ENCODE data around the gene LDB2.
"Not testable (repeated sequence)": the region's sequence is repeated elsewhere in the genome, so short reads cannot be mapped to it uniquely, and the experiment has no call there.

LDB2 gene

DNA sequence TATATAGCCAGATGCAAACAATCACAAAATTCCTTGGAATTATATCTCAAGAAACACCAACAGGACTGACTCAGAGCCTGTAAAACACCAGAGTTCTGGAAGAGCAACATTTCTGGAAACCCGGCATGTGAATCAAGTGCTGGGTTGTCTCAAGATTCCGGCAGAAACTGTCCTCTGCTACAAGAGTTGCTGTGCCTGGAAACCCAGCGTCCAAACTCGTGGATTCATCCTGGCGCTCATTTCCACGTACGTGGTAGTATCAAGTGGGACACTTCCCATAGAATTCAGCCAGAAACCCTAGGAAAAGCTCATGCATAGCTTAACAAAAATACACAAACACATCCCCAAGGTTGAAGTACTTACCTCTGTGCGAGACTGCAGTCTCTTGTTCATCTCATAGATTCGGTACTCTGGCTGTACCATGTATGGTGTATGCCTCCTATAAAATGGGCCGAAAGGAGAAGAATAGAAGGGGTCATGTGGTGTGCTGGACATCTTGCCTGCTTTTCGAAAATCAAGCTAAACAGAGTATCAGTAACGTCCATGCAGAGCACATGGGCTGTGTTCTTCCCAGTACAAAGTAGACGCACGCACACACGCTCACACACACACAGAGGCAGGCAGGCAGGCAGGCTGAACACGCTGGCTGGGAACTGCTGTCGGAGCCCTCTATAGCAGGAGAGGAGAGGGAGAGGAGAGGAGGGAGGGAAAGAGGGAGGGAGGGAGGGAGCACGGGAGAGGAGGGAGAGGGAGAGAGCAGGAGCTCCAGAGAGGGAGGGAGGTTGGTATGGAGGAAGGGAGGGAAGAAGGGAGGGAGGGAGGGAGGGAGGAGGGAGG is at the start of gene LDB2:
TSS of gene LDB2 (minus strand) at position 655 of the 837 bp plus-strand sequence.
- H3K4me3 ChIP-seq (ENCODE audit: low read length) = peak within 1 kb of the TSS; percentile 87
- peaks cover 52% of the 10 kb centered on the region for H3K4me1 ChIP-seq (ENCODE audit: insufficient read depth, low read length)
- no peaks in the 10 kb centered on the region for H3K36me3 ChIP-seq (ENCODE audit: insufficient read depth, low read depth, low read length)
- peak within 1 kb of the TSS; percentile 72 for H3K9ac ChIP-seq (ENCODE audit: low read depth, low read length)
- no peaks in the 10 kb centered on the region for H3K27me3 ChIP-seq (ENCODE audit: insufficient read depth, low read length)
- no peak within 1 kb of the TSS for H3K27ac ChIP-seq (ENCODE audit: low read length)
- no peaks in the 10 kb centered on the region for H3K9me3 ChIP-seq (ENCODE audit: insufficient read depth, low read depth, low read length)

GRCh38 chr4:16942491-16942890 is 44.0 kb upstream of the LDB2 start:
- H3K4me3 ChIP-seq (ENCODE audit: low read length) = peak overlapping the region; percentile 1; the same call in 1 of the 2 replicates
- 0 out of 2 replicates have a peak, but pooled peaks cover 5% of the 10 kb centered on the region for H3K4me1 ChIP-seq (ENCODE audit: insufficient read depth, low read length)
- H3K27me3 ChIP-seq (ENCODE audit: insufficient read depth, low read length) = no peaks in the 10 kb centered on the region
- H3K9ac ChIP-seq (ENCODE audit: low read depth, low read length) = no peak overlapping the region
- no peak overlapping the region for H3K27ac ChIP-seq (ENCODE audit: low read length)
- no peaks in the 10 kb centered on the region for H3K9me3 ChIP-seq (ENCODE audit: insufficient read depth, low read depth, low read length)
- H3K36me3 ChIP-seq (ENCODE audit: insufficient read depth, low read depth, low read length) = no peaks in the 10 kb centered on the region

DNA sequence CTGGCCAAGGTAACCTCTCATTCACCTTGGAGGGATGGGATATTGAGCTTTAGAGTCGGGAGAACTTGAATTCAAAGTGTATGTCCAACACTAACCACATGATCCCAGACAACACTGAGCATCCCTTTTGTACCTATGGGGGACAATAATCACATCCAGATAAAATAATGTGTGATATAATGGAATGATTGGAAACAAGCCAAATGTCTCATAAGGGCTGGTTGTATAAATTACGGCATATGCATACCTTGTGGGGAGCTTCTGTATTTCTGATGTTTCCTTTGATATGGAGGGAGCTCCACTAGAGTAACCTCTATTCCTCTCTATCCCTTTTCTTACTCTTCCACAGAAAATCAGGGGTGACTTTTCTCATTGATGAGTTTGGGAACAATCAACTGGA is 40.7 kb upstream of the LDB2 start:
- 0 out of 2 replicates have a peak, but pooled peaks cover 5% of the 10 kb centered on the region for H3K4me1 ChIP-seq (ENCODE audit: insufficient read depth, low read length)
- H3K4me3 ChIP-seq (ENCODE audit: low read length) = no peak overlapping the region
- no peak overlapping the region for H3K9ac ChIP-seq (ENCODE audit: low read depth, low read length)
- no peaks in the 10 kb centered on the region for H3K27me3 ChIP-seq (ENCODE audit: insufficient read depth, low read length)
- H3K27ac ChIP-seq (ENCODE audit: low read length) = no peak overlapping the region
- no peaks in the 10 kb centered on the region for H3K36me3 ChIP-seq (ENCODE audit: insufficient read depth, low read depth, low read length)
- no peaks in the 10 kb centered on the region for H3K9me3 ChIP-seq (ENCODE audit: insufficient read depth, low read depth, low read length)

DNA sequence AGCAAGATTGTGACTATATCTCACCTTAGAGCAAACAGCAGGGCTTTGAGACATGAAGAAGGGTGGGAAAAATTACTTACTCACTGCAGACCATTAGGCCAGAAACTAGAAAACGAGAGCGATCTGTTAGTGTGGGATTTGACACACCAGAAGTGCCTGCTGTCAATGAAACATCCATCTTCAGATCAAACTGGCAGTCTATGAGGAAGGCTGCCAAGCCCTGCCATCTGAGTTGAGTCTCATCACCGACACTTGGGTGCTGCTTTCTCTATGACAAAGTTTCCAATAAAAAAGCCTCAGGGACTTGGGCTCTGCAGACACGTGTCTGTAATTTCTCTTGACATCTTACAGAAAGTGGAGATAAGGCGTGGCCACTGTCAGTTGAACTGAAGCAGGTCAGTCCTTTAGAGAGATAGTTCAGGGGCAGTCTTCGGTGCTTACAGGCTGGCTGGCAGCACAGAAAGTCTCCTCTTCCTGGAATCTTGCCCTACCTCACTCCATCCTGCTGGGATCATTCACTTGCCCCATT is 40.1 kb upstream of the LDB2 start:
- H3K4me1 ChIP-seq (ENCODE audit: insufficient read depth, low read length) = 0 out of 2 replicates have a peak, but pooled peaks cover 5% of the 10 kb centered on the region
- H3K27me3 ChIP-seq (ENCODE audit: insufficient read depth, low read length) = no peaks in the 10 kb centered on the region
- no peaks in the 10 kb centered on the region for H3K36me3 ChIP-seq (ENCODE audit: insufficient read depth, low read depth, low read length)
- H3K9ac ChIP-seq (ENCODE audit: low read depth, low read length) = no peak overlapping the region
- no peaks in the 10 kb centered on the region for H3K9me3 ChIP-seq (ENCODE audit: insufficient read depth, low read depth, low read length)
- H3K27ac ChIP-seq (ENCODE audit: low read length) = no peak overlapping the region
- no peak overlapping the region for H3K4me3 ChIP-seq (ENCODE audit: low read length)

GRCh38 chr4:16931339-16932305 is 33.2 kb upstream of the LDB2 start:
- Histone ChIP-seq H3K4me3 (ENCODE audit: low read length) (no peak overlapping the region), H3K27ac (ENCODE audit: low read length) (no peak overlapping the region)

GRCh38 chr4:16926214-16926613 is 27.8 kb upstream of the LDB2 start:
- Histone ChIP-seq H3K36me3 (ENCODE audit: insufficient read depth, low read depth, low read length) (no peaks in the 10 kb centered on the region), H3K9me3 (ENCODE audit: insufficient read depth, low read depth, low read length) (no peaks in the 10 kb centered on the region), H3K27ac (ENCODE audit: low read length) (no peak overlapping the region), H3K27me3 (ENCODE audit: insufficient read depth, low read length) (no peaks in the 10 kb centered on the region), H3K9ac (ENCODE audit: low read depth, low read length) (no peak overlapping the region), H3K4me3 (ENCODE audit: low read length) (no peak overlapping the region), H3K4me1 (ENCODE audit: insufficient read depth, low read length) (peaks cover 6% of the 10 kb centered on the region; the same call in 1 of the 2 replicates)

More at GRCh38 chr4:16931339-16932305, 33.2 kb upstream of the LDB2 start:
- Histone ChIP-seq H3K36me3 (ENCODE audit: insufficient read depth, low read depth, low read length) (no peaks in the 10 kb centered on the region), H3K27me3 (ENCODE audit: insufficient read depth, low read length) (no peaks in the 10 kb centered on the region), H3K4me1 (ENCODE audit: insufficient read depth, low read length) (peaks cover 5% of the 10 kb centered on the region; the same call in 1 of the 2 replicates), H3K9ac (ENCODE audit: low read depth, low read length) (no peak overlapping the region), H3K9me3 (ENCODE audit: insufficient read depth, low read depth, low read length) (no peaks in the 10 kb centered on the region)

DNA sequence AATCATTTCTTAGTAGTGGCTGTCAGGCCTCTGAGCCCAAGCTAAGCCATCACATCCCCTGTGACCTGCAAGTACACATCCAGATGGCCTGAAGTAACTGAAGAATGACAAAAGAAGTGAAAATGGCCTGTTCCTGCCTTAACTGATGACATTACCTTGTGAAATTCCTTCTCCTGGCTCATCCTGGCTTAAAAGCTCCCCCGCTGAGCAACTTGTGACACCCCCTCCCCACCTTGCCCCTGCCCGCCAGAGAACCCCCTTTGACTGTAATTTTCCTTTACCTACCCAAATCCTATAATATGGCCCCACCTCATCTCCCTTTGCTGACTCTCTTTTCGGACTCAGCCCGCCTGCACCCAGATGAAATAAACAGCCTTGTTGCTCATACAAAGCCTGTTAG is 20.3 kb upstream of the LDB2 start:
- Histone ChIP-seq H3K4me1 (ENCODE audit: insufficient read depth, low read length) (peaks cover 11% of the 10 kb centered on the region; the same call in 1 of the 2 replicates), H3K4me3 (ENCODE audit: low read length) (peak overlapping the region; percentile 45; the same call in 1 of the 2 replicates)
- H3K9me3 ChIP-seq (ENCODE audit: insufficient read depth, low read depth, low read length); H3K27me3 ChIP-seq (ENCODE audit: insufficient read depth, low read length); H3K9ac ChIP-seq (ENCODE audit: low read depth, low read length); H3K36me3 ChIP-seq (ENCODE audit: insufficient read depth, low read depth, low read length); H3K27ac ChIP-seq (ENCODE audit: low read length): not testable (repeated sequence)

GRCh38 chr4:16916719-16917337 is 18.4 kb upstream of the LDB2 start:
- no peak overlapping the region for H3K4me3 ChIP-seq (ENCODE audit: low read length)
- H3K27ac ChIP-seq (ENCODE audit: low read length) = no peak overlapping the region
- no peak overlapping the region for H3K9ac ChIP-seq (ENCODE audit: low read depth, low read length)
- H3K36me3 ChIP-seq (ENCODE audit: insufficient read depth, low read depth, low read length) = no peaks in the 10 kb centered on the region
- no peaks in the 10 kb centered on the region for H3K27me3 ChIP-seq (ENCODE audit: insufficient read depth, low read length)
- peaks cover 11% of the 10 kb centered on the region; the same call in 1 of the 2 replicates for H3K4me1 ChIP-seq (ENCODE audit: insufficient read depth, low read length)
- no peaks in the 10 kb centered on the region for H3K9me3 ChIP-seq (ENCODE audit: insufficient read depth, low read depth, low read length)

DNA sequence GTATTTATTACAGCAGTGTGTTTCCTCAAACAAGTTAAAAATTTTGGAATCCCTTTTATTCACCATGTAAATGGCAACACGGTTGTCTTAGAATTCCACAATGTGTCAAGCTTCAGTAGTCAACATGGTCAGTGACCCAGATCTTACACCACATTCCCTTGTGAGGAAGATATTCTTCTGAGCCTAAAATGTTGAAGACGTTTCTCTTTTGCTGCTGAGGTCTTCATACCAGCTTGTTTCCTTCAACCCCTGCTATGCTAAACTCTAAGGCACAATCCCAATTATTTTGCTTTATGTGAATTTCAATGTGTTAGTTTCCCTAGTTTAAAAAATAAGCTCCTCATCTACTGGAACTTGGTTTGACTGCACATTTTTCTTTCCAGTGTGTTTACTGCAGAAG is 17.6 kb upstream of the LDB2 start:
- no peak overlapping the region for H3K4me3 ChIP-seq (ENCODE audit: low read length)
- H3K9me3 ChIP-seq (ENCODE audit: insufficient read depth, low read depth, low read length) = no peaks in the 10 kb centered on the region
- H3K27me3 ChIP-seq (ENCODE audit: insufficient read depth, low read length) = no peaks in the 10 kb centered on the region
- no peak overlapping the region for H3K27ac ChIP-seq (ENCODE audit: low read length)
- H3K9ac ChIP-seq (ENCODE audit: low read depth, low read length) = no peak overlapping the region
- peaks cover 11% of the 10 kb centered on the region; the same call in 1 of the 2 replicates for H3K4me1 ChIP-seq (ENCODE audit: insufficient read depth, low read length)
- no peaks in the 10 kb centered on the region for H3K36me3 ChIP-seq (ENCODE audit: insufficient read depth, low read depth, low read length)

GRCh38 chr4:16914208-16914607 is 15.8 kb upstream of the LDB2 start:
- Histone ChIP-seq H3K9me3 (ENCODE audit: insufficient read depth, low read depth, low read length) (no peaks in the 10 kb centered on the region), H3K27me3 (ENCODE audit: insufficient read depth, low read length) (no peaks in the 10 kb centered on the region), H3K27ac (ENCODE audit: low read length) (no peak overlapping the region), H3K4me1 (ENCODE audit: insufficient read depth, low read length) (peaks cover 20% of the 10 kb centered on the region; the same call in 1 of the 2 replicates), H3K4me3 (ENCODE audit: low read length) (no peak overlapping the region), H3K9ac (ENCODE audit: low read depth, low read length) (no peak overlapping the region), H3K36me3 (ENCODE audit: insufficient read depth, low read depth, low read length) (no peaks in the 10 kb centered on the region)

DNA sequence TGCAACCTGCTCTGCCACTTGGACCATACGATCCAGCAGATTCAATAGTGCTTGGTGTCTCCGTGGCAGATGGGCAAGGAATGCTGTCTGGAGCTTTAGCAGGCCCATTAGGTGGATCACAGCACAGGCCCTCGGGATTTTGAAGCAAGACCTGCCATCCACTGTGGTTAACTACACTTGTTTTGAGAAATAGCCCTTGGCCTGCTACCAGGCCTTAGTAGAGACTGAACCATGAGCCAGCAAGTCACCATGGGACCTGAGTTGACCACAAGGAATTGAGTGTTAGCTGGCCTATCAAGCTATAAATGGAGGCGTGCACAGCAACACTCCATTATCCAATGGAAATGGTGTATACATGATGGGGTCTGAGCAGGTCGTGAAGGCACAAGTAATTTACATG is 14.5 kb upstream of the LDB2 start:
- Histone ChIP-seq H3K4me3 (ENCODE audit: low read length) (no peak overlapping the region), H3K4me1 (ENCODE audit: insufficient read depth, low read length) (peaks cover 19% of the 10 kb centered on the region; the same call in 1 of the 2 replicates), H3K27me3 (ENCODE audit: insufficient read depth, low read length) (no peaks in the 10 kb centered on the region), H3K9ac (ENCODE audit: low read depth, low read length) (no peak overlapping the region), H3K27ac (ENCODE audit: low read length) (no peak overlapping the region), H3K36me3 (ENCODE audit: insufficient read depth, low read depth, low read length) (no peaks in the 10 kb centered on the region), H3K9me3 (ENCODE audit: insufficient read depth, low read depth, low read length) (no peaks in the 10 kb centered on the region)

Data from iPS-20b (cell line).